DMS53 treated with DMSO at 0.1 percent for 48 hours (cell line): Measurements from ENCODE around the gene ZNF208.
"Not testable (repeated sequence)": the region's sequence is repeated elsewhere in the genome, so short reads cannot be mapped to it uniquely, and the experiment has no call there.

Experiments used
- DNase-seq: peaks from one replicate; lab custom pipeline; 2025; ENCODE audit not compliant: unreplicated experiment; lab: John Stamatoyannopoulos, UW

ZNF208 gene

GRCh38 chr19:22010437-22011143 lies at the start of gene ZNF208:
Gene ZNF208, minus strand, starts transcription at chr19:22010943. Its CDS starts 149 bp downstream, at chr19:22010794.
- DNase-seq: peak; percentile 45

DNA sequence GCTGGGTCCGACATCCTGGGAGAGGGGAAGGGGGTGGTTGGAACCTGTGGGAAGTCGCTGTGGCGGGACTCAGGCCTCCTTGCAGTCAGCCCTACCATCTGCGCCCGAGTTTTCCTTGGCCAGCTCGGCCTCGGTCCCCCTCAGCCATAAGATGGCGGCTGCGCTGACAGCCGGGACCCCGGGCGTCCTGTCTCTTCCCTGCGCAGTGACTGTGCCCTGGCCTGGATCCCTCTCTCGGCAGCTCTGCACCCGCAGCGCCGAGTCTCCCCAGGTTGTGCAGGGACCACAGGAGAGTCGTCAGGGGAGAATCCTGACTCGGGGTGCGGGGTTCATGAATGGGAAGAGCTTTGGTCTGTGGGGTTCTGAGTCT lies 41.9 kb upstream of the ZNF208 start:
- no peak for DNase-seq

DNA sequence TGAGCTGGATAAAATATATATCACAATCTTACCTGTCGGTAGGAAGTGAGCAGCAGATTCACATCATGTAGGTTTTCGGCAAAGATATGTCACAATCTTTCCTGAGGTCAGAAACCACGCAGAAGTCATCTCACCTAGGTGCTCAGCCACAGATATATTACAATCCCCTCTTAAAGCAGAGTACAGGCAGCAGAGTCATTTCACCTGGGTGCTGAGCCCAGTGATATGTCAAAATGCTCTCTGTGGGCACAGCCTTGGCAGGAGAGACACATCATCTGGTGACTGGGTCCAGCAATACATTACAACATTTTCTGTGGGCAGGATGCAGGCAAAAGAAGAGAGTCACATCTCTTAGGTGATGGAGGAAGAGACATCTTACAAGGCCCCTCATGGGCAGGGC lies 30.4 kb upstream of the ZNF208 start:
- DNase-seq: not testable (repeated sequence)

DNA sequence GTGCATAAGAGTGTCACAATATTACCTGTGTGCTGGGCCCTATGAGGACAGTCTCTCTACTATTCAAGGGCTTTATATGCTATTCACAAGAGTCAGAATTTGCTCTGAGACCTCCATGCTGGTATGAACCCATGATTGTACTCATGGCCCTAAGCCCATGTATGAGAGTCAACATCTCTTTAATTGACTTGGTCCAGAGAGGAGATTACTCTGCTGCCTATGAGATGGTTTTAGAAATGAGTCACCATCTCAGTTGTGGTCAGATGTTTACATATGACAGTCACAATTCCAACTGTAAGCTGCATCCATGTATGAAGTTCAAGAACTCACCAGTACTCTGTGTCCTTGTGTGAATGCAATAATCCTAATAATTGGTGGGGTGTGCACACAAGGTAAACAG lies 19.9 kb upstream of the ZNF208 start:
- DNase-seq: no peak

DNA sequence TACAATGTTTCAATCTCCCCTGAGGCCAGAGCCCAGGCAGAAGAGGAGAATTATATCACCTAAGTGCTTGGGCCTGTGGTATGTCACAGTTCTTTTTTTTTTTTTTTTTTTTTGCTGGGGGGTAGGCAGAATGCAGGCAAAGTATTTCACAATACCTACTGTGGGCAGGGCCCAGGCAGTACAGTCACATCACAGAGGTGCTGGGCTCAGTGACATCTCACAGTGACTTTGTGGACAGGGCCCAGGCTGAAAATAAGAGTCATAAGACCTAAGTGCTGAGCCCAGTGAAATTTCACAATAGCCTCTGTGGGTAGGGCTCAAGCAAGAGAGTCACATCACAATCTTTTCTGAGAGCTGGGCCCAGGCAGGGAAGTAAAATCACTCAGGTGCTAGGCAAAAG lies 15.9 kb upstream of the ZNF208 start:
- no peak for DNase-seq

- not testable (repeated sequence) for DNase-seq
Observed at GRCh38 chr19:22025539-22025938, 14.8 kb upstream of the ZNF208 start.

GRCh38 chr19:21970466-21970865 lies 40.3 kb downstream of the ZNF208 start:
- no peak for DNase-seq

DNA sequence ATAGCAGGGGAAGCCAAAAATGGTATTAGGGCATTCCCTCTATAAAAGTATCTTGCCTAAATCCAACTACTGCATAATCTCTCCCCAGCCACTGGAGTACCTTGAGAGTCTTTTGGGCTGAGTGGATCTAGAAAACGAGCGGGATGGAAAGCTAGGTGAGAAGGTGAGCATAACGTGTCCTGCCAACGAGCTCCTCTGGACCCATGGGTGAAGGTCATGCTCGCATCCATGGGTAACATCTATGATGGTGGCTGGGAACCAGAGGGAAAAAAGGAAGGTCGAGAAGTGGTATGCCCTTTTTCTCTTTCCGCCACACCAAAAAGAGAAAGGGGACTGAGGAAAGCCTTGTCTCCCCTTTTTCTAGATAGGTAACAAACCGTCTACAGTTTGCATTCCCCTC lies 63.0 kb downstream of the ZNF208 start:
- no peak for DNase-seq

DNA sequence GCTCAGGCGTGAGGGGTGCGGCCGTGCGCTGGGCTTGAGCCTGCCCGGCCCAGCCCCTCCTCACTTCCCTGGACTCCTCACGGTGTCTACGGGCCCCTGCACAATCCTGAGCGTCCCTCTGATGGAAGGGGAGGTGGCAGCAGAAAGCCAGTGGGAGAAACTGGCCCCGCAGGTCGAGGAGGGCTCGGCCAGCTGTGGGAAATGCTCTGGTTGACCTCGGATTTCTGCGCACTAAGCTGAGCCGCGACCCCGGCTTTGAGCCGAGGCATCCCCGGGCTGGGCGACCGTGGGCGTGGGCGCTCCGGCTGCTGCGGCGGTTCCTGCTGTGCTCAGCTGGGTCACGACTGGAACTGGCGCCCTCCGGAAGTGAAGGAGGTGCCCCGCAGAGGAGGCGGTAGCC lies 70.1 kb downstream of the ZNF208 start:
- DNase-seq: no peak

GRCh38 chr19:21934593-21934992 lies 76.2 kb downstream of the ZNF208 start:
- DNase-seq: no peak

GRCh38 chr19:21934131-21934530 lies 76.6 kb downstream of the ZNF208 start:
- DNase-seq: no peak

- DNase-seq: no peak
Observed at GRCh38 chr19:21922276-21922675, 88.5 kb downstream of the ZNF208 start.

DNA sequence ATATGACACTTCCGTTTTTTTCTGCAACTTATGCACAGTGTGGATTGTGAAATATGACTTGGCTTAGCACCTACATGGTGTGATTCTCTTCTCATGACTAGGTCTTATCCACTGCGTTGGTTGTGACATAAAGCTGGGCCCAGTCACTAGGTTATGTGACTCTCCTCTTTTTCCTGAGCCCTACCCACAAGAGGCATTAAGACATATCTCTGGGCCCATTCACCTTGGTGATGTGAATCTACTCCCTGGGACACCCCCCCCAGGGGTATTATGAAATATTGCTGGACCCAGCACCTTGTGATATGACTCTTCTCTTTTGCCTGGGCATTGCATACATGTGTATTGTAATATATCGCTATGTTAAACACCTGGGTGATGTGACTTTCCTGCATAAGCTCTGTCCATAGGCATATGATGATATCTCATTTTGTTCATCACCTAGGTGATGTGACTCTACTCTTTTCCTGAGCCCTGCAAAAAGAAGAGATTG lies 89.0 kb downstream of the ZNF208 start:
- DNase-seq: no peak

DNA sequence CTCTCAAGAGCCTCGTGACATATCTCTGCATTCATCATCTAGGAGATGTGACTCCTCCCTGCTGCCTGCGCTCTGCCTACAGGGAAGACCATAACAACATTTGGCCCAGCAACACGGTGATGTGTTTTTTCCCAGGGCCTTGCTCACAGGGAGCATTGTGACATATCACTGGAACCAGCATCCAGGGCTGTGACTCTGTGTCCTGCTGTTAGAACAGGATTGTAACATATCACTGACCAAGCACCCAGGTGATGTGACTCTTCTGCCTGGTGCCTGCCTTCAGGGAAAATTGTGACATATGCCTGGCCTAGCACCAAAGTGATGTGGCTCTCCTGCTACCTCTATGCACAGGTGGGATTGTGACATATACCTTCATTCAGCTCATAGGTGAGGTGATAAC lies 95.3 kb downstream of the ZNF208 start:
- no peak for DNase-seq

- no peak for DNase-seq
Observed at GRCh38 chr19:21912654-21913053, 98.1 kb downstream of the ZNF208 start.

GRCh38 chr19:21910318-21910717 lies 100.4 kb downstream of the ZNF208 start:
- no peak for DNase-seq

DNA sequence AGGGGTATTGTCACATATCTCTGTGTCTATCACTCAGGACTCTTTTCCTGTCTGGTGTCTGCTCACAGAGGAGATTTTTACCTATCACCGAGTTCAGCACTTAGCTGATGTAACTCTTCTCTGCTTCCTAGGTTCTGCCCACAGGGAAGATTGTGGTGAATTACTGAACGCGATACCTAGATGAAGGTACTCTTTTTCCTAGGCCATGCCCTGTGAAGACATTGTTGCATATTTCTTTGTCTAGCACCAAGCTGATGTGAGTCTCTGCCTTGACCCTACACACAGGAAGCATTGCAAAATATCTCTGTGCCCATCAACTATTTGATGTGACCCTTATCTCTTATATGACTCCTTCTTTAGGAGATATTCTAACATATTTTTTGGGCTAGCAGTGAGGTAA lies 102.7 kb downstream of the ZNF208 start:
- DNase-seq: no peak

DNA sequence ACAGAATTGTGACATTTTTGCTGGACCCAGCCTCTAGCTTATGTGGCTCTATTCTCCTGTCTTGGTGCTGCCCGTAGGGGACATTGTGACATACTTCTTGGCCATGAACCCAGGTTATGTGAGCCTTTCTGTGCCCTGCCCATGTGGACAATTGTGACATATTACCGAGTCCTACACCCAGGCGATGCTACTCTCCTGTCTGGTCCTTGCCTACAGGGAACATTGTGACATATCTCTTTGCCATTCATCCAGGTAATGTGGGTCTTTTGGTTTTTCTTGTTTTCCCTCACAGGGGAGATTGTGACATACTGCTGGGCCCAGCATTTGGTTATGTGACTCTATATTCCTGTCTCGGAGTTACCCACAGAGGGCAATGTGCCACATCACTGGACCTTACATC lies 103.2 kb downstream of the ZNF208 start:
- DNase-seq: no peak

- no peak for DNase-seq
Observed at GRCh38 chr19:21902571-21902970, 108.2 kb downstream of the ZNF208 start.

DNA sequence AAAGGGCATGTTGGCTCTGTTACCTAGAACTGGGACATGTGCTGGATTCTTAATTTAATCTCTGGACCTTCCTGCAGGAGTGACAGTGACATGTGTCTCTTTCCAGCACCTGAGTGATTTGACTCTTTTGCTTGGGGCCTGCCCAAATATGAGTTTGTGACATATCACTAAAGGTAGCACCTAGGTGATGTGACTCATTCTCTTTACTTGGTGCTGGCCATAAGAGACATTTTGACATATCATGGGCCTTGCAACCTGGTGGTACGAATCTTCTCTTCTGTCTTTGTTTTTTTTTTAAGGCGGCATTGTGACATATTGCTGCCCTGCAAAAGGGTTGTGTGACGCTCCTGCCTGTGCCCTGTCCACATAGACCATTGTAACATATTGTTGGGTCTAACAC lies 108.9 kb downstream of the ZNF208 start:
- DNase-seq: no peak

GRCh38 chr19:21900401-21900800 lies 110.3 kb downstream of the ZNF208 start:
- DNase-seq: no peak

DNA sequence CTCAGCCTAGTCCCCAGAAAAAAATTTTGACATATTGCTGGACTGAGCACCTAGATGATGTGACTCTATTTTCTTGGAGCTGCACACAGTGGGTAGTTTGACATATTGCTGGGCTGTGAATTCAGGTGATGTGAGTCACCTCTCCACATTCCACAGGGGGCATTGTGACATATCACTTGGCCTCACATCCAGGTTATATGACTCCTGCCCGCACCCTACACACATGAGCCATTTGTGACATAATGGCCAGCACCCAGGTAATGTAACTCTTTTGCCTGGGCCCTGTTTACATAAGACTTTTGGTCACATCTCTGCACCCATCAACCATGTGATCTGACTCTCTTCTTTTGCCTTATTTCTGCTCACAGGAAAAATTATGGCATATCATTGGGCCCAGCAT lies 119.7 kb downstream of the ZNF208 start:
- no peak for DNase-seq

GRCh38 chr19:21890017-21890416 lies 120.7 kb downstream of the ZNF208 start:
- DNase-seq: not testable (repeated sequence)
